Measurements from ENCODE around the gene COBL.
A peak's percentile ranks its signal among the peaks of the same experiment; 100 is the strongest.

DNA sequence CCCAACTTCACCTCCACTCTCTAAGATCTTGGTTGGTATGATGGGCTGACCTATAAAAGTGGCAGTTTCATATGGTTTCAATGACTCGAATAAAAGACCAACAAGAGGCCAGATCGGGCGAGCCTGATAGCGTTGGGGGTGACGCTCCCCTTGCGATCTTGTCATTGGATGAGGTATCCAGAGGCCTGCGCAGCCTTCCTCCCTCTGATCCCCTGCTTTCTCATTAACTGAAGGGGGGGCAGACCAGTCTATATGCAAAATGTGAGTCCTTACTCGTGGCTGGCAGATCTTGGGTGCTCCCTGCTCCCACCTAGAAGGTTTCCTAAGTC is 937 bp upstream of the COBL start:
- TF ChIP-seq EZH2 (IDR thresholded peaks at IDR 0.05; ENCODE audit: insufficient read depth, poor library complexity, severe bottlenecking) (peak; percentile 55), EZH2phosphoT487 (IDR thresholded peaks at IDR 0.05; ENCODE audit: insufficient read depth, low read depth) (no peak)

Data from GM23248 (cell line).